HG02759 (cell line): ENCODE data around the gene PAQR3.

Experiments used
- ATAC-seq: cut with Tn5 transposase; IDR thresholded peaks from one replicate; pipeline ENCODE4 v1.9.1; 2021; ENCODE audit warnings: mild to moderate bottlenecking, moderate library complexity; ENCODE audit not compliant: unreplicated experiment

PAQR3 gene

GRCh38 chr4:78938868-78939666 lies at the start of gene PAQR3:
TSS of gene PAQR3 (minus strand) at chr4:78939438. CDS start at chr4:78939224, 214 bp downstream.
- peak; percentile 99 for ATAC-seq

- ATAC-seq = no peak
Measured at GRCh38 chr4:78987683-78988082, 48.4 kb upstream of the PAQR3 start.

- no peak for ATAC-seq
Measured at GRCh38 chr4:78984593-78984992, 45.4 kb upstream of the PAQR3 start.

GRCh38 chr4:78975865-78976264 lies 36.6 kb upstream of the PAQR3 start:
- no peak for ATAC-seq

GRCh38 chr4:78971776-78972175 lies 32.5 kb upstream of the PAQR3 start:
- no peak for ATAC-seq

- no peak for ATAC-seq
Measured at GRCh38 chr4:78971326-78971725, 32.1 kb upstream of the PAQR3 start.

- ATAC-seq = no peak
Measured at GRCh38 chr4:78962597-78963115, 23.4 kb upstream of the PAQR3 start.

- no peak for ATAC-seq
Measured at GRCh38 chr4:78960926-78961325, 21.7 kb upstream of the PAQR3 start.

GRCh38 chr4:78956975-78957374 lies 17.7 kb upstream of the PAQR3 start:
- ATAC-seq = no peak

- no peak for ATAC-seq
Measured at GRCh38 chr4:78953769-78954666, 14.8 kb upstream of the PAQR3 start.

GRCh38 chr4:78953231-78953630 lies 14.0 kb upstream of the PAQR3 start:
- ATAC-seq = no peak

- peak; percentile 85 for ATAC-seq
Measured at GRCh38 chr4:78951862-78952472, 12.7 kb upstream of the PAQR3 start.

- no peak for ATAC-seq
Measured at GRCh38 chr4:78949735-78950134, 10.5 kb upstream of the PAQR3 start.

GRCh38 chr4:78945651-78946179 lies 6.5 kb upstream of the PAQR3 start:
- no peak for ATAC-seq

GRCh38 chr4:78944381-78944780 lies 5.1 kb upstream of the PAQR3 start:
- ATAC-seq = no peak

- no peak for ATAC-seq
Measured at GRCh38 chr4:78940752-78941151, 1.5 kb upstream of the PAQR3 start.

- ATAC-seq = peak; percentile 16
Measured at GRCh38 chr4:78939667-78940008, 400 bp upstream of the PAQR3 start.

- no peak for ATAC-seq
Measured at GRCh38 chr4:78938474-78938867, 767 bp downstream of the PAQR3 start.

GRCh38 chr4:78937837-78938236 lies 1.4 kb downstream of the PAQR3 start:
- ATAC-seq = no peak

- ATAC-seq = no peak
Measured at GRCh38 chr4:78936989-78937388, 2.2 kb downstream of the PAQR3 start.

- no peak for ATAC-seq
Measured at GRCh38 chr4:78930016-78930629, 9.1 kb downstream of the PAQR3 start.
